WERI-Rb-1 (cell line): ENCODE data around the gene WNK1.

Experiments
- DNase-seq: peaks from one replicate; pipeline ENCODE4 v3.0.0-alpha.2; 2020
- H3K27ac ChIP-seq: fragments of 250-450 bp; sonication (Bioruptor Pico); 2 replicates; pipeline ENCODE4 v1.5.1; 2020; ENCODE audit warnings: mild to moderate bottlenecking, moderate library complexity
- H3K27me3 ChIP-seq: fragments of 250-450 bp; sonication (Bioruptor Pico); 2 replicates; pipeline ENCODE4 v1.5.1; 2021; ENCODE audit warnings: mild to moderate bottlenecking, low read depth, moderate library complexity; ENCODE audit not compliant: insufficient read depth, severe bottlenecking
- H3K36me3 ChIP-seq: fragments of 250-450 bp; sonication (Bioruptor Pico); 2 replicates; pipeline ENCODE4 v1.5.1; 2020; ENCODE audit warnings: mild to moderate bottlenecking, moderate library complexity
- H3K4me3 ChIP-seq: 2 replicates; pipeline ENCODE4 v1.5.1; 2011; ENCODE audit warnings: low read depth, mild to moderate bottlenecking, control low read depth, low read length
- H3K9me3 ChIP-seq: fragments of 250-450 bp; sonication (Bioruptor Pico); 2 replicates; pipeline ENCODE4 v1.5.1; 2021; ENCODE audit warnings: mild to moderate bottlenecking, moderate library complexity; ENCODE audit not compliant: severe bottlenecking
- TF ChIP-seq, protein P1 (sequence below): IDR thresholded peaks from 2 replicates; pipeline ENCODE4 v1.5.1; 2011; ENCODE audit warnings: low read depth, mild to moderate bottlenecking, control low read depth, inconsistent platforms, low read length

Gene WNK1

DNA sequence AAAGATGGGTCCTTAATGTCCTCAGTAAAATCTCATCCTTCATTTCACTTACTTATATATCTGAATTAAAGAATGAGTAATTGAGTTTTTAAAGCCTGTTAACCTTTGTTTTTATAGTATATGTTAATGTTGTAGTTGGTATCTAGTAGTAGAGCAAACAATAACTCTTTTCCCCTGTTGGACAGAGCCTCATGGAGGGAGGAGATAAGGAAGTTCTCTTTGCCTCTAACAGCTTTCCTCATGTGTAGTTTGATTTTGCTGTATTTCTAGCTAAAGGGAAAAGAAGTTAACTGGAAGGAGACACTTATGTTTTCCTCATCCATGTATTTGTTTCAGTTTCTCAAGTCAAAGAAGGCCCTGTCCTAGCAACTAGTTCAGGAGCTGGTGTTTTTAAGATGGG lies 141.8 kb downstream of the WNK1 start:
- peaks cover 67% of the 10 kb centered on the region for H3K36me3 ChIP-seq
- TF ChIP-seq, protein P1, sequence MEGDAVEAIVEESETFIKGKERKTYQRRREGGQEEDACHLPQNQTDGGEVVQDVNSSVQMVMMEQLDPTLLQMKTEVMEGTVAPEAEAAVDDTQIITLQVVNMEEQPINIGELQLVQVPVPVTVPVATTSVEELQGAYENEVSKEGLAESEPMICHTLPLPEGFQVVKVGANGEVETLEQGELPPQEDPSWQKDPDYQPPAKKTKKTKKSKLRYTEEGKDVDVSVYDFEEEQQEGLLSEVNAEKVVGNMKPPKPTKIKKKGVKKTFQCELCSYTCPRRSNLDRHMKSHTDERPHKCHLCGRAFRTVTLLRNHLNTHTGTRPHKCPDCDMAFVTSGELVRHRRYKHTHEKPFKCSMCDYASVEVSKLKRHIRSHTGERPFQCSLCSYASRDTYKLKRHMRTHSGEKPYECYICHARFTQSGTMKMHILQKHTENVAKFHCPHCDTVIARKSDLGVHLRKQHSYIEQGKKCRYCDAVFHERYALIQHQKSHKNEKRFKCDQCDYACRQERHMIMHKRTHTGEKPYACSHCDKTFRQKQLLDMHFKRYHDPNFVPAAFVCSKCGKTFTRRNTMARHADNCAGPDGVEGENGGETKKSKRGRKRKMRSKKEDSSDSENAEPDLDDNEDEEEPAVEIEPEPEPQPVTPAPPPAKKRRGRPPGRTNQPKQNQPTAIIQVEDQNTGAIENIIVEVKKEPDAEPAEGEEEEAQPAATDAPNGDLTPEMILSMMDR = no peak

DNA sequence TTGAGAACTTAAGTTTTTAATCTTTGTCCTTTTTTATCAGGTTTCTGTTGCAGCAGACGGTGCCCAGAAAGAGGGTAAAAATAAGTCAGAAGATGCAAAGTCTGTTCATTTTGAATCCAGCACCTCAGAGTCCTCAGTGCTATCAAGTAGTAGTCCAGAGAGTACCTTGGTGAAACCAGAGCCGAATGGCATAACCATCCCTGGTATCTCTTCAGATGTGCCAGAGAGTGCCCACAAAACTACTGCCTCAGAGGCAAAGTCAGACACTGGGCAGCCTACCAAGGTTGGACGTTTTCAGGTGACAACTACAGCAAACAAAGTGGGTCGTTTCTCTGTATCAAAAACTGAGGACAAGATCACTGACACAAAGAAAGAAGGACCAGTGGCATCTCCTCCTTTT lies 143.7 kb downstream of the WNK1 start:
- TF ChIP-seq, protein P1 = no peak

More for the DNA sequence above, 141.8 kb downstream of the WNK1 start:
- Histone ChIP-seq H3K9me3 (no peaks in the 10 kb centered on the region), H3K27me3 (no peaks in the 10 kb centered on the region), H3K27ac (no peak overlapping the region), H3K4me3 (no peak overlapping the region)
- no peak for DNase-seq

DNA sequence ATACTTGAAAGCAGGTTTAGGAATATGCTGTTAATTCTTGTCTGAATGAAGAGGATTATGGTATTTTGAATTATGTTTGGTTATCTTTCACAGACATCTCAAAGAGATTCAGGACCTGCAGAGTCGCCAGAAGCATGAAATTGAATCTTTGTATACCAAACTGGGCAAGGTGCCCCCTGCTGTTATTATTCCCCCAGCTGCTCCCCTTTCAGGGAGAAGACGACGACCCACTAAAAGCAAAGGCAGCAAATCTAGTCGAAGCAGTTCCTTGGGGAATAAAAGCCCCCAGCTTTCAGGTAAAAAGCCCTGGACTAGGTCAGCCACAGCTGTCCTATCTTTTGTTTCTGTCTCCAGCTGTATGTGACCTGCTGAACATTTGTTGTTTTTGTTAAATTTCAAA lies 145.0 kb downstream of the WNK1 start:
- peaks cover 74% of the 10 kb centered on the region for H3K36me3 ChIP-seq
- DNase-seq = no peak

More for the DNA sequence above, 143.7 kb downstream of the WNK1 start:
- no peak for DNase-seq
- no peak overlapping the region for H3K27ac ChIP-seq
- no peak overlapping the region for H3K4me3 ChIP-seq
- peaks cover 65% of the 10 kb centered on the region for H3K36me3 ChIP-seq
- no peaks in the 10 kb centered on the region for H3K27me3 ChIP-seq
- no peaks in the 10 kb centered on the region for H3K9me3 ChIP-seq

DNA sequence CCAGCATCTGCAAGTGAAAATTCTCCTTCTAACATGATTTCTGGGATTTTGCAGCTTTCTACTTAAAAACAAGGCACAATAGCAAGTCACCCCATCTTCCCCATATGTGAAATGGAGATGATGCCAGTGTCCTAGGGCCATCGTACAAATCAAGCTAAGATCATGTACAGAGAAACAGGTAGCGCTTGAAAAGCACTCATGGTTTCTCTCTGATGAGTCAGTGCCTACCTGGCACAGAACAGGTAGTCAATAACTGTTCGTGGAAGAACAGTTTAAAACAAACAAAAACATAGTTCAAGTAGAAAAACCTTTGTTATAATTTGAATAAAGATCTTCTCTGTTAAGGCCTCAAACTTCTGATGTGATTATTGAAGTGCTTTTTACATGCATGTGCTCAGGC lies 150.2 kb downstream of the WNK1 start:
- no peak for DNase-seq
- Histone ChIP-seq H3K4me3 (no peak overlapping the region), H3K27me3 (no peaks in the 10 kb centered on the region), H3K36me3 (peaks cover 76% of the 10 kb centered on the region), H3K27ac (no peak overlapping the region), H3K9me3 (no peaks in the 10 kb centered on the region)
- TF ChIP-seq, protein P1 = no peak

More for the DNA sequence above, 145.0 kb downstream of the WNK1 start:
- H3K27ac ChIP-seq = no peak overlapping the region
- no peaks in the 10 kb centered on the region for H3K9me3 ChIP-seq
- no peak overlapping the region for H3K4me3 ChIP-seq
- TF ChIP-seq, protein P1 = no peak
- H3K27me3 ChIP-seq = no peaks in the 10 kb centered on the region

DNA sequence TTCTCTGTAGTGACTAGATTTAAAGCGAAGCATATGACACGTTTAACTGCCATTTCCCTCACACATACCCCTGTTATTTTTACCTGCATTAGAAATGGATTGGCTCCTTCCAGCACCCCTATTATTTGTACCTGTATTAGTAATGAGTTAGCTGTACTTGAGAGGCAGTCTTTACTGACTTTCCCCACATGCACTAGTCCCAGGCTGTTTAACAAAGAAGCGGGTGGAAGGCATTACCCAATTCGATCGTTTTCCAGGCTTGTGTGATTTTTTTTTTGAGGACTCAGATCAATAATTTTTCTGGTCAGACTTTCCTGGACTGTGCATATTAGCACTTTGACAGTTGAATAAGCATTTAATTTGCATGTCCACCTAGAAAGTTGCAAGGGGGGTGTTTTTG lies 150.7 kb downstream of the WNK1 start:
- no peaks in the 10 kb centered on the region for H3K27me3 ChIP-seq
- H3K4me3 ChIP-seq = no peak overlapping the region
- TF ChIP-seq, protein P1 = no peak
- H3K27ac ChIP-seq = no peak overlapping the region
- H3K36me3 ChIP-seq = peaks cover 76% of the 10 kb centered on the region
- no peaks in the 10 kb centered on the region for H3K9me3 ChIP-seq
- DNase-seq = no peak

DNA sequence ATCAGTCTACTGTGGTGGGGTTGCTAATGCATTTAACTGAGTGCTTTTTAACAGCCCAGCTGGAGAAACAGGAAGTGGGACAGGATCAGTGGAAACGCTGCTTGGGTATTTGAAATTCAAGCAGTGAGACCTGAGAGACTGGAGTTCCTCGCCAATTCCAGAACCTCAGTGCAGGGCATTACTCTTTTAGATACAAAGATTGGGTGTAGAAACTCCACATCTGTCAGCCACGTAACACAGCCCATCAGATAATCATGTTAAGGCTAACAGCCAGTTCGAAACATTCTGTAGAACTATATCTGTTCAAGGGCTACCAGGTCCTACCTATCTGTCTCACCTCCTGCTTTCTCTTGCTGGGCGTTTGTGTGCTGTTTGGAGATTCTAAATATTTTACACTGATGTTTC lies 151.6 kb downstream of the WNK1 start:
- DNase-seq = no peak
- TF ChIP-seq, protein P1 = no peak

More for the DNA sequence above, 151.6 kb downstream of the WNK1 start:
- Histone ChIP-seq H3K9me3 (no peaks in the 10 kb centered on the region), H3K27me3 (no peaks in the 10 kb centered on the region), H3K27ac (no peak overlapping the region), H3K4me3 (no peak overlapping the region), H3K36me3 (peaks cover 81% of the 10 kb centered on the region)
